Ovary (tissue), 3 donors: ENCODE results near the gene UBXN4.

Experiments used
- EP300 ChIP-seq: sonication (generic); formaldehyde crosslinking; IDR thresholded peaks from one replicate; pipeline ENCODE4 v1.6.1; 2017; ENCODE audit warnings: antibody characterized with exemption
- POLR2A ChIP-seq: fragments of 450-650 bp; IDR thresholded peaks from one replicate; pipeline ENCODE4 v1.6.1; 2017; ENCODE audit warnings: antibody characterized with exemption, mild to moderate bottlenecking, moderate library complexity
- TF ChIP-seq, protein P1 (sequence below), 3 donors: fragments of 450-650 bp in 2 of 3; fragments of 200-600 bp in 1 of 3; IDR thresholded peaks; one replicate each; pipeline versions ENCODE4 v1.5.1 to v1.8.0; 2016 to 2022; ENCODE audit warnings: antibody characterized with exemption in 3 of 3, mild to moderate bottlenecking in 1 of 3
- donor health status: DM: no; HTN: no; CAD: no.

DNA sequence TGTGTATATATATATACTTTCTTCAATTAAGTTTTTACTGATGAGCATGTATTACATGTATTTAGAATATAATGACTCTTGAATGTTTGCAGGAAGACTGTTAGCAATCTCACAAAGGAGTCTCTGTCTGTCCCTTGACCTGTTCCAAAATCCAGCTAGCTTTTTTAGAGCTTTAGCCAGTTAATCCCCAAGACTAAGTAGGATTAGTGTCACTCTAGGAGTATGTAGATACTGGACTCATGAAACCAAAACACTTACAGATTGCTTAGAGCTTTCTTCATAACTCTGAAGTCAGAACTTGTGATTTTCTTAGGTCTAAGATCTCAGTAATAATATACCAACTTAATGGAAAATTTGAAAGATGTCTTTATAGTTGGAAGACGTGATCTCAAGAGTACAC is 2.2 kb downstream of the UBXN4 start:
- TF ChIP-seq, protein P1, sequence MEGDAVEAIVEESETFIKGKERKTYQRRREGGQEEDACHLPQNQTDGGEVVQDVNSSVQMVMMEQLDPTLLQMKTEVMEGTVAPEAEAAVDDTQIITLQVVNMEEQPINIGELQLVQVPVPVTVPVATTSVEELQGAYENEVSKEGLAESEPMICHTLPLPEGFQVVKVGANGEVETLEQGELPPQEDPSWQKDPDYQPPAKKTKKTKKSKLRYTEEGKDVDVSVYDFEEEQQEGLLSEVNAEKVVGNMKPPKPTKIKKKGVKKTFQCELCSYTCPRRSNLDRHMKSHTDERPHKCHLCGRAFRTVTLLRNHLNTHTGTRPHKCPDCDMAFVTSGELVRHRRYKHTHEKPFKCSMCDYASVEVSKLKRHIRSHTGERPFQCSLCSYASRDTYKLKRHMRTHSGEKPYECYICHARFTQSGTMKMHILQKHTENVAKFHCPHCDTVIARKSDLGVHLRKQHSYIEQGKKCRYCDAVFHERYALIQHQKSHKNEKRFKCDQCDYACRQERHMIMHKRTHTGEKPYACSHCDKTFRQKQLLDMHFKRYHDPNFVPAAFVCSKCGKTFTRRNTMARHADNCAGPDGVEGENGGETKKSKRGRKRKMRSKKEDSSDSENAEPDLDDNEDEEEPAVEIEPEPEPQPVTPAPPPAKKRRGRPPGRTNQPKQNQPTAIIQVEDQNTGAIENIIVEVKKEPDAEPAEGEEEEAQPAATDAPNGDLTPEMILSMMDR (IDR thresholded peaks at IDR 0.05), result no peak
- TF ChIP-seq POLR2A (no peak), EP300 (no peak)
